Ammon's horn (tissue), 1 donor: Measurements from ENCODE around the gene FAM118B.

Source experiments
- DNase-seq: peaks from one replicate; pipeline ENCODE4 v3.0.0-alpha.2; 2016; ENCODE audit warnings: low spot score

FAM118B gene

DNA sequence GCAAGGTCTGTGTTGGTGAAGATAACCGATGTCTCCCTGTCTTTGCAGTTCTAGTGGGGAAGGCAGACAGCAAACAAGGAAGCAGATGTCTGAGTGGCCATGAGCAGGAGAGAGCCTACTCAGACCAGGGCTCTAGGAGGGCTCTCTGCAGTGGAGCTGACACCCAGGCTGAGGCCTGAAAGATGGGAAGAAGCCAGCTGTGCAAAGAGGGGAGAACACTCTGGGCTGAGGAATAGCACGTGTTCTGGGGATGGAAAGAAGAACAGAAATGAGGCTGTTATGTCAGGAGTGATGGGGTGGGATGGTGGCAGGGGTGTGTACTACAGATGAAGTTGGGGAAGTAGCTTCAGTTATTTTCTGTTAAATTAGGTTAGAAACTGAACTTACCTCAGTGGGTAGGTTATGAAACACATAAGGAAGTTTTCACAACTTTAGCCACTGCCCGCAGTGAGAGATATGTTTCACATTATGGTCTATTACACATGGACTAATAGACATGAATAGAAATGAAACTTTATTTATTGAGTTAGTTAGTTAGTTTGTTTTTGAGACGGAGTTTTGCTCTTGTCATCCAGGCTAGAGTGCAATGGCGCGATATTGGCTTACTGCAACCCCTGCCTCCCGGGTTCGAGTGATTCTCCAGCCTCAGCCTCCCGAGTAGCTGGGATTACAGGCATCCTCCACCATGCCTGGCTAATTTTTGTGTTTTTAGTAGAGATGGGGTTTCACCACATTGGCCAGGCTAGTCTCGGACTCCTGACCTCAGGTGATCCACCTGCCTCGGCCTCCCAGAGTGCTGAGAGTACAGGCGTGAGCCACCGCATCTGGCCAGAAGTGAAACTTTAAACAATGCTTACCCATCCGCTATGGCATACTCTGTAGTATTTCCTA, 100.1 kb downstream of the FAM118B start:
- DNase-seq = no peak
